ENCODE results near the gene TRAPPC3. TPM values are rescaled to one million over a fixed set of nuclear protein-coding genes. Genes with fewer than 3 reads are reported as not detected.

TRAPPC3 gene
- total and polyA plus RNA-seq, 9 of the 15 experiments (the other 6 are each of a cell fraction or from before 2014, with no cell fraction given): 20.6 to 141 (median 112) TPM

GRCh38 chr1:36149237-36149972 is at the start of gene TRAPPC3 (continued):
- TF ChIP-seq ZNF280A (IDR thresholded peaks at IDR 0.05; ENCODE audit: low read depth, partially characterized antibody): no peak
- peak; percentile 27; the same call in 1 of the 2 replicates for TF ChIP-seq HLTF (IDR thresholded peaks at IDR 0.05)
- peak; percentile 71 for TF ChIP-seq U2AF1 (optimal IDR thresholded peaks at IDR 0.05; ENCODE audit: low read depth, low read length)
- no peak for TF ChIP-seq CHD4 (IDR thresholded peaks at IDR 0.05; ENCODE audit: insufficient read depth, insufficient replicate concordance, low read depth, low read length, poor library complexity, severe bottlenecking)
- peak in 1 of 2 experiments; percentile 85; a peak in 2 of 4 replicates for TF ChIP-seq ZNF639 (CRISPR knock-in tag; conservative IDR thresholded peaks at IDR 0.05 in 1 of 2, IDR thresholded peaks at IDR 0.05 in 1 of 2)
- peak; percentile 95 for TF ChIP-seq POLR2A (conservative IDR thresholded peaks at IDR 0.05)
- TF ChIP-seq BMI1 (IDR thresholded peaks at IDR 0.05; ENCODE audit: low read length): no peak
- TF ChIP-seq, protein P1, sequence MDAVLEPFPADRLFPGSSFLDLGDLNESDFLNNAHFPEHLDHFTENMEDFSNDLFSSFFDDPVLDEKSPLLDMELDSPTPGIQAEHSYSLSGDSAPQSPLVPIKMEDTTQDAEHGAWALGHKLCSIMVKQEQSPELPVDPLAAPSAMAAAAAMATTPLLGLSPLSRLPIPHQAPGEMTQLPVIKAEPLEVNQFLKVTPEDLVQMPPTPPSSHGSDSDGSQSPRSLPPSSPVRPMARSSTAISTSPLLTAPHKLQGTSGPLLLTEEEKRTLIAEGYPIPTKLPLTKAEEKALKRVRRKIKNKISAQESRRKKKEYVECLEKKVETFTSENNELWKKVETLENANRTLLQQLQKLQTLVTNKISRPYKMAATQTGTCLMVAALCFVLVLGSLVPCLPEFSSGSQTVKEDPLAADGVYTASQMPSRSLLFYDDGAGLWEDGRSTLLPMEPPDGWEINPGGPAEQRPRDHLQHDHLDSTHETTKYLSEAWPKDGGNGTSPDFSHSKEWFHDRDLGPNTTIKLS (IDR thresholded peaks at IDR 0.05; ENCODE audit: borderline replicate concordance, low read depth): peak; percentile 96
- no peak for TF ChIP-seq CREBBP (IDR thresholded peaks at IDR 0.05; ENCODE audit: low read depth, low read length)
- TF ChIP-seq GTF2E2 (tag; IDR thresholded peaks at IDR 0.05): peak; percentile 75; the same call in 1 of the 2 replicates
- peak; percentile 85; the same call in 1 of the 2 replicates for TF ChIP-seq MYC (IDR thresholded peaks at IDR 0.05; ENCODE audit: low read depth, low read length)
- TF ChIP-seq MYC (CRISPR knock-in tag; IDR thresholded peaks at IDR 0.05; ENCODE audit: borderline replicate concordance, low read depth): peak; percentile 91; the same call in 1 of the 2 replicates
- 0 out of 2 replicates have a peak, but pooled peaks have one; percentile 27 for TF ChIP-seq NR2C1 (IDR thresholded peaks at IDR 0.05)
- TF ChIP-seq NR2C1 (tag; IDR thresholded peaks at IDR 0.05): peak; percentile 86
- TF ChIP-seq HMGN3 (IDR thresholded peaks at IDR 0.05; ENCODE audit: borderline replicate concordance, extremely low read depth, insufficient read length, low read depth, low read length): peak; percentile 87
- TF ChIP-seq SMAD1 (IDR thresholded peaks at IDR 0.05; ENCODE audit: low read depth, low read length, partially characterized antibody): peak; percentile 73
- no peak for TF ChIP-seq HMG20A (CRISPR knock-in tag; conservative IDR thresholded peaks at IDR 0.05)
- peak; percentile 92 for TF ChIP-seq ARID2 (IDR thresholded peaks at IDR 0.05)
- no peak; the same call in 1 of the 2 replicates for TF ChIP-seq CBX1 (IDR thresholded peaks at IDR 0.05; ENCODE audit: low read depth)
- TF ChIP-seq, protein P2, sequence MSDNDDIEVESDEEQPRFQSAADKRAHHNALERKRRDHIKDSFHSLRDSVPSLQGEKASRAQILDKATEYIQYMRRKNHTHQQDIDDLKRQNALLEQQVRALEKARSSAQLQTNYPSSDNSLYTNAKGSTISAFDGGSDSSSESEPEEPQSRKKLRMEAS (CRISPR knock-in tag; IDR thresholded peaks at IDR 0.05): peak; percentile 89
- TF ChIP-seq ATF6 (CRISPR knock-in tag; IDR thresholded peaks at IDR 0.05): peak; percentile 92

Data from K562 (cell line).